Large intestine (tissue), 3 donors: Measurements from ENCODE around the gene PTK6. TPM values are rescaled to one million over a fixed set of nuclear protein-coding genes. Genes with fewer than 3 reads are reported as not detected.
"Not testable (repeated sequence)": the region's sequence is repeated elsewhere in the genome, so short reads cannot be mapped to it uniquely, and the experiment has no call there.

Experiments
- DNase-seq, 2 donors: peaks; one replicate each; pipeline versions ENCODE4 v3.0.0 to v3.0.0-alpha.2; 2013
- H3K27ac ChIP-seq: one replicate; pipeline ENCODE4 v1.5.1; 2013; ENCODE audit warnings: low read length
- H3K27me3 ChIP-seq: 2 replicates; pipeline ENCODE4 v1.6.1; 2013; ENCODE audit warnings: low read length; ENCODE audit not compliant: control insufficient read depth, insufficient read depth
- H3K36me3 ChIP-seq: 2 replicates; pipeline ENCODE4 v1.6.1; 2013; ENCODE audit warnings: low read length; ENCODE audit not compliant: control insufficient read depth, insufficient read depth
- H3K4me1 ChIP-seq: one replicate; pipeline ENCODE4 v1.6.1; 2013; ENCODE audit warnings: low read length; ENCODE audit not compliant: control insufficient read depth, insufficient read depth
- H3K4me3 ChIP-seq: one replicate; pipeline ENCODE4 v1.5.1; 2013; ENCODE audit warnings: low read length
- H3K9me3 ChIP-seq: one replicate; pipeline ENCODE4 v1.6.1; 2013; ENCODE audit warnings: mild to moderate bottlenecking, low read depth, low read length, moderate library complexity; ENCODE audit not compliant: control insufficient read depth
- WGBS: methylation state at CpG from one replicate; pipeline ENCODE4 v1.1.5; 2013; ENCODE audit warnings: low lambda C conversion rate; ENCODE audit not compliant: insufficient coverage; 5-methylcytosine and 5-hydroxymethylcytosine counted together
- polyA plus RNA-seq: library from polyadenylated mRNA; unstranded; fragments of 120-200 nt; gene quantifications from one replicate; pipeline ENCODE4 v1.2.1, GENCODE V29; 2013

Gene PTK6
- polyA plus RNA-seq, 1 donor: 0.31 TPM

DNA sequence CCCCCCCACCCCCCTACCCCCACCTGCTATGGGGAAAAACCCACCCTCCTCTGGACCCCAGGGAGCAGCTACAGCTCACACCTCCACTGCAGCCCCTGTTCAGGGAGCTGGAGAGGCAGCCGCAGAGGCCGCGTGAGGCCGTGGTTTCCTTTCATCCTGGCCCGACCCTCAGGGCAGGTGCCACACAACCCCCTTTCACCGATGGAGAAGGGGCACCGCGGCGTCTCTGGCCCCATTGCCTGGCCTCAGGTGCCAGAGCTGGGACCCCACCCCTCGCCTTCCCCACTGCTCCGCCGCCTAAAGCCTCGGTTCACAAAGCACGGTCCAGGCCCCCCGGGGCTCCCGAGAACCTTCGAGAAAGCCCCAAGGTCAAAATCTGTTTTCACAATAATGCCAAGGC, 52.9 kb downstream of the PTK6 start:
- Histone ChIP-seq H3K36me3 (no peaks in the 10 kb centered on the region), H3K9me3 (peaks cover 6% of the 10 kb centered on the region), H3K4me1 (no peaks in the 10 kb centered on the region), H3K4me3 (no peak overlapping the region), H3K27me3 (peaks cover 50% of the 10 kb centered on the region), H3K27ac (no peak overlapping the region)
- DNase-seq: no peak
- WGBS: no CpG with 5 or more reads among the region's 17 CpGs

DNA sequence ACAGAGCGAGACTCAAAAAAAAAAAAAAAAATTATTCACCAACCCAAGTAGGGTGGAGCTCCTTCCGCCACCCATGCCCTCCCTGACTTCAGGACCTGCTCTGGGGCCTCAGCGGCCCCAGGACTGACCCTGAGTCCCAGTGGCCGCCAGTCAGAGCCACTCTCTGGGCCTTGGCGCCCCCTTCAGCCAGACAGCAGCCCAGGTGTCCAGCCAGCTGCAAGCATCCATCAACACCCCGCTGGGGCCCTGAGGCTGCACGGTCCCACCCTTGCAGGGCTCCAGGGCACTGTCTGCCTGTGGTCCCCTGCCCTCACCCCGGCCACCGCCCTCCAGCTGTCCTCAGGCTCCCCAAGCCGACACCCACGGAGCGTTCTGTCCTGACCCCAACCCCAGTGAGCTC, 53.3 kb downstream of the PTK6 start:
- WGBS: no CpG with 5 or more reads among the region's 12 CpGs
- H3K27ac ChIP-seq: no peak overlapping the region
- peaks cover 6% of the 10 kb centered on the region for H3K9me3 ChIP-seq
- no peaks in the 10 kb centered on the region for H3K4me1 ChIP-seq
- peaks cover 50% of the 10 kb centered on the region for H3K27me3 ChIP-seq
- no peak overlapping the region for H3K4me3 ChIP-seq
- DNase-seq: no peak
- no peaks in the 10 kb centered on the region for H3K36me3 ChIP-seq

DNA sequence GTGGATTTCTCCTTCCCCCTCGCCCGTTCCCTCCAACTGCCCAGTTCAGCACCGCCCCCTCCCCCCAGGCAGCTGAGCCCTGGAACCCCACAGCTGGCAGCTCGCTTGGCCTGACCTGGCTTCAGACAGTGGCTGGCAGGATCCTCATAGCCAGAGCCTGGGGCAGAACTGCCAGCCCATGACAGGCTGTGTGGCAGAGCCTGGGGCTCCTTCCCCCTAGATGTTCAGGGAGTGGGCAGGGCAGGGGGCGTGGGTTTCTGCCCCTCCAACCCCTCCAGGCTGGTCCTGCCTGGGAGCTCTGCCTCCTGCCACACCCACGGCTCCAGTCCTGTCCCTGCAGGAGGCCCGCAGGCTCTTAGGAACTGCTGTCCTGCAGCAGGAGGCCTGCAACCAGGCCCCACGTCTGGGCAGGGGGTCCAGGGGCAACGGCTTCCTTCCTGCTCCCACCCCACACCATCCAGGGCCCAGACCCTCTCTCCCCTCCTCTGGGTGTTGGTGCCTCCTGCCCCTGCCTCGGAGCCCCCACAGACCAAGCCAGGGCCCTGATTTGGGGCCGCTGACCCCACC, 55.1 kb downstream of the PTK6 start:
- H3K9me3 ChIP-seq: peaks cover 6% of the 10 kb centered on the region
- no peak overlapping the region for H3K4me3 ChIP-seq
- peaks cover 54% of the 10 kb centered on the region for H3K27me3 ChIP-seq
- no peak for DNase-seq
- no CpG with 5 or more reads among the region's 11 CpGs for WGBS
- no peak overlapping the region for H3K27ac ChIP-seq
- H3K4me1 ChIP-seq: no peaks in the 10 kb centered on the region
- no peaks in the 10 kb centered on the region for H3K36me3 ChIP-seq

DNA sequence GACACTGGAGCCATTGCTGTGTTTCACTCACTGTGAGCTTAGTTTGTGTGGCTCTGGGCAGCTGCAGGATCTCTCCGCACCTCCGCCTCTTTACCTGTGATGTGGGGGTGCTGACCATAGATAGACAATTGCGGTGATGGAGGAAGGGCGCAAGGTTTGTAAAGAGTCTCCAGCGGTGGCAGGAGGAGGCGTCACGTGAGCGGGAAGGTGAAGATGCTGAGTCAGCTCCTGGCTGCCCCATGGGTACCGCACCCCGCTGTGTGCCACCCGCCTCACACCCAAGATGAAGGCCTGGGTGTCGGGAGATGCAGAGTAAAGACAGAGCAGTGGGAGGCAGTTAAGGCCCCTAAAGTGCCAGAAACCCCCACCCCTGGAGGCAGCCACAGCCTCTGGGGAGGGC, 55.7 kb downstream of the PTK6 start:
- Histone ChIP-seq H3K27ac (no peak overlapping the region), H3K9me3 (peaks cover 3% of the 10 kb centered on the region), H3K4me1 (no peaks in the 10 kb centered on the region), H3K36me3 (no peaks in the 10 kb centered on the region), H3K4me3 (no peak overlapping the region), H3K27me3 (peaks cover 58% of the 10 kb centered on the region)
- no peak for DNase-seq
- WGBS: no CpG with 5 or more reads among the region's 12 CpGs

DNA sequence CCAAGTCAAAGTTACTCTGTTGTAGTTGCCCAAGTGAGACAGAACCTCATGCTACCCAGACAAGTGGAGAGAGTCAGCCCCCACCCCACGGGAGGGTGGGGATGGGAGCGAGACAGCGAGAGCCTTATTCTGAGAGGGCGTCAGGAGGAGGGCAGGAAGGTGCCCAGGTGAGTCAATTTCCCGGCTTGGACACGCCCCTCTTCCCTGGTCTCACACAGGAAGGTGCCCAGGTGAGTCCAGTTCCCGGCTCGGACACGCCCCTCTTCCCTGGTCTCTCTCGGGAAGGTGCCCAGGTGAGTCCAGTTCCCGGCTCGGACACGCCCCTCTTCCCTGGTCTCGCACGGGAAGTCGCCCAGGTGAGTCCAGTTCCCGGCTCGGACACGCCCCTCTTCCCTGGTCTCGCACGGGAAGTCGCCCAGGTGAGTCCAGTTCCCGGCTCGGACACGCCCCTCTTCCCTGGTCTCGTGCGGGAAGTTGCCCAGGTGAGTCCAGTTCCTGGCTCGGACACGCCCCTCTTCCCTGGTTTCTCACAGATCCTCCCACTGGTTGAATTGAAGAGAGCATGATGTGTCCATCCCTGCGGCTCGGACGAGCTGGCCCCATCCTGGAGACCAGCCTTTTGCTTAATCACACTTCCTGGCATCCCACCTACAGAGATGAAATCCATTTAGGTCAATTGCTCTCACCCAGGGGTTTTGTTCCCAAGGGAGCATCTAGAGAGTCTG, 57.3 kb downstream of the PTK6 start:
- H3K36me3 ChIP-seq, H3K4me1 ChIP-seq, DNase-seq, H3K27ac ChIP-seq, H3K4me3 ChIP-seq, H3K9me3 ChIP-seq: not testable (repeated sequence)
- no CpG with 5 or more reads among the region's 32 CpGs for WGBS
- H3K27me3 ChIP-seq: peaks cover 66% of the 10 kb centered on the region

DNA sequence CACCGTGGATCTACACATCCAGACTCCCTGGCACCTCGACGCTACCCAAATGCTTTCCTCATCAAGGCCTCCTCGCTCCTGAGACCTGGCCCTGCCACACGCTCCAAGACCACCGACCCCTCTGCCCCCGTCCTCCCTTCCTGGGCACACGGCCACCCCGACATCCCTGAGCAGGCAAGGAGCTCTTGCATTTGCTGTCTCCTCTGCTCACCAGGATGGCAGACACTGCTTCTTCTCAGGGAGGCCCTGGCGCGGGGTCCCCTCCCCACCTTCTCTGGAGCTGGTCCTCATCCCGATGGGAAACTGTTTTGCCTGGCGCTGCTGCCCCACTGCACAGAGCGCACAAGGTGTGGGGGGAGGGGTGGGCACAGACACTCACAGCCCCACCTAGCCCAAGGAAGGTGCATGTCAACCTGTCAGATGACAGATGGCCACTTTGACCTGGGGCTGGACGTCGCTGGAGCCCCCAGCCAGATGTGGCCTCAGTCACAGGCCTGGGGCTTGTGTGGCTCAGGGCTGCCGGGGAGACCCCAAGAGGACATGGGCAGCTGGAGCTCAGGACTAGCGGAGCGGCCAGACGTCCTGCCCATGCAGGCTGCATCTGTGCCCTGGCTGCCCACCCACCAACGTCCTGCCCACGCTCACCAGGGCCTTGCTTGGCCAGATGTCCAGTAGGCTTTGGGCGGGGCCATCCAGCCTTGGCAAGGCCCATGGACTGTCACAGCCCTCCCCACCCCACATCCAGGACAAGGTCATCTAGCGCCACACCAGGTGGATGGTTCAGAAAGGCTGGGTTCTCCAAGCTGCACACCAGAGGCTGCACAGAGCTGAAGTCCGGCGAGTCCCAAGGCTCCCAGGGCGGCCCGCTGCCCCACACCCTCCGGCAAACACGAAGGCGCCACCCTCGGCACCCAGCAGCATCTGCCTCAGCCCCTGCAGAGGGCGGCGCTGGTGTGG, 58.6 kb downstream of the PTK6 start:
- no peaks in the 10 kb centered on the region for H3K9me3 ChIP-seq
- H3K27me3 ChIP-seq: peaks cover 78% of the 10 kb centered on the region
- H3K36me3 ChIP-seq: no peaks in the 10 kb centered on the region
- H3K4me1 ChIP-seq: no peaks in the 10 kb centered on the region
- DNase-seq: no peak
- WGBS: no CpG with 5 or more reads among the region's 34 CpGs
- no peak overlapping the region for H3K27ac ChIP-seq
- no peak overlapping the region for H3K4me3 ChIP-seq

Other genes starting within 250 kb of the PTK6 start
- 7.2 TPM for gene COL20A1, start 244.2 kb downstream of the PTK6 start, polyA plus RNA-seq
- 0.45 TPM for gene CHRNA4, start 176.0 kb downstream of the PTK6 start, polyA plus RNA-seq
- 5.2 TPM for gene KCNQ2, start 64.7 kb downstream of the PTK6 start, polyA plus RNA-seq
- 29.7 TPM for gene EEF1A2, start 38.3 kb downstream of the PTK6 start, polyA plus RNA-seq
- 234 TPM for gene PPDPF, start 16.6 kb downstream of the PTK6 start, polyA plus RNA-seq
- gene SRMS, start 10.4 kb upstream of the PTK6 start, polyA plus RNA-seq: 0.16 TPM
- gene FNDC11, start 16.8 kb upstream of the PTK6 start, polyA plus RNA-seq: 0.34 TPM
- gene HELZ2, start 36.9 kb upstream of the PTK6 start, polyA plus RNA-seq: 13.0 TPM
- 10.5 TPM for gene GMEB2, start 89.7 kb upstream of the PTK6 start, polyA plus RNA-seq
- gene STMN3, start 116.0 kb upstream of the PTK6 start, polyA plus RNA-seq: 23.1 TPM
- gene RTEL1, start 120.9 kb upstream of the PTK6 start, polyA plus RNA-seq: 12.2 TPM
- 1.9 TPM for gene TNFRSF6B, start 159.3 kb upstream of the PTK6 start, polyA plus RNA-seq
- 22.2 TPM for gene ARFRP1, start 170.6 kb upstream of the PTK6 start, polyA plus RNA-seq
- 20.1 TPM for gene ZGPAT, start 170.7 kb upstream of the PTK6 start, polyA plus RNA-seq
- 7.5 TPM for gene LIME1, start 199.3 kb upstream of the PTK6 start, polyA plus RNA-seq
- gene SLC2A4RG, start 202.4 kb upstream of the PTK6 start, polyA plus RNA-seq: 61.5 TPM